Bronchial smooth muscle cell (primary cell): ENCODE measurements around the gene C1orf146. TPM values are rescaled to one million over a fixed set of nuclear protein-coding genes. Genes with fewer than 3 reads are reported as not detected.

Experiments
- total RNA-seq: library from RNA; depleted of rRNA; stranded (reverse); fragments of >200 nt; gene quantifications from 2 replicates; pipeline ENCODE4 v1.2.1, GENCODE V29; 2014

Gene C1orf146, protein sequence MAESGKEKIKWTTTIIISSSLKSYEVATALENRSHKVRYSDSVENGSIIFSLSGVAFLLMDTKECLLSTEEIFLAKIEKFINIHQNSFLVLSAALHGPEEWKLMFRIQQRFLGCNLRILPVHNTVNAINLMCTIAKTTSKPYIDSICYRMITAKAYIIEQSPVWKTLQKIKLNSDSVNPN
- not detected in 2 replicates for total RNA-seq

DNA sequence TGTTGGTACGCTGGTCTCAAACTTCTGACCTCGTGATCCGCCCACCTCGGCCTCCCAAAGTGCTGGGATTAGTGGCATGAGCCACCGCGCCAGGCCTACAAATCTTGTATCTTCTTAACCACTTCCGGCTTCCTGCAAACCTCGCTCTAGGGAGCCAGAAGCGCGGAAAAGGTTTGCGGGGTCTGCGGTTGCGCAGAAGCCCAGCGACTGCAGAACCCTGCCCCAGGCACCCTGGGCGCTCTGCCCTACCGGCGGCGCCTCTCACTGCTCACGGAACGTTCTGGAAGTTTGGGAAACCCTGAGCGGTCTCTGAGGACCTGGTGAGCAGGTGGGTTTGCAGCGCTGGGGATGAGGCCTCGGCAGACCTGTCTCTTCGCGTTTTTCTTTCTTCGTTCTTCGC lies at the start of gene C1orf146:
C1orf146 (plus strand) TSS at position 195 of the 400 bp plus-strand sequence. CDS start 13,506 bp downstream, outside the sequence.

Other genes starting within 250 kb of the C1orf146 start
- gene EPHX4, start 187.9 kb upstream of the C1orf146 start, total RNA-seq = 0.16 and 0.17 TPM in 2 replicates
- gene SETSIP, start 142.5 kb upstream of the C1orf146 start, total RNA-seq = 0.16 TPM in 1 of 2 replicates, not detected in the other
- 4.1 and 4.7 TPM in 2 replicates for gene BTBD8, start 137.6 kb upstream of the C1orf146 start, total RNA-seq
- 3.7 and 9.0 TPM in 2 replicates for gene GLMN, start 81.1 kb downstream of the C1orf146 start, total RNA-seq
- gene RPAP2, start 81.1 kb downstream of the C1orf146 start, total RNA-seq = 3.9 and 4.6 TPM in 2 replicates